ENCODE data around the gene HRG. TPM values are rescaled to one million over a fixed set of nuclear protein-coding genes. Genes with fewer than 3 reads are reported as not detected.

The HRG gene
- total and polyA plus RNA-seq, 7 donors: not detected

DNA sequence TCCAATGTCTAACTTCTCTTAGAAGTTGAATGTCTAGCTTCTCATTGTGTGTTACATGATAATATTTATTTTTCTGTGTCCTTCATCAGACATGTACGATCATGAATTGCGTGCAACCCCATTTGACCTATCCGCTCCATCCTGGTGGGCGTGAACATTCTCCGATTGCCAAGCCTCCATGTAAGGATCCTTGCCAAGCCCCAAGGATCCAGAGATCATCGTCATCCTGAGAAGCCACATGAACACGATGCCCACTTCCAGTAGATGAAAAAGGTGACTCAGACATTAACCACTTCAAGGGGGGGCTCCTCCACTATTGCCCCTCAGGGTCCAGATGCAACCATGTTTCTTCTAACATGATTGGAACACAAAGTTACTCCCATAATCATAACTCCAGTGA lies 25.9 kb downstream of the HRG start:
- ATAC-seq (no peak), DNase-seq (no peak)
- 85 to 90% (median 87%) methylated on average over 7 of the region's 7 CpGs for WGBS, 3 donors
- H3K27me3 ChIP-seq (ENCODE audit: insufficient read depth in 3 of 3, low read length in 2 of 3): no peaks in the 10 kb centered on the region
- intact Hi-C loops (cut with DNase I): no loop called here
- H3K27ac ChIP-seq: no peak overlapping the region
- H3K36me3 ChIP-seq (ENCODE audit: insufficient read depth in 1 of 2, low read depth in 1 of 2): no peaks in the 10 kb centered on the region
- no peak overlapping the region for H3K4me3 ChIP-seq
- TF ChIP-seq CTCF (IDR thresholded peaks at IDR 0.05): no peak
- no peaks in the 10 kb centered on the region for H3K4me1 ChIP-seq
- H3K9me3 ChIP-seq: no peaks in the 10 kb centered on the region

- Histone ChIP-seq H3K4me3 (no peak overlapping the region), H3K9me3 (no peaks in the 10 kb centered on the region), H3K27me3 (ENCODE audit: insufficient read depth in 3 of 3, low read length in 2 of 3) (no peaks in the 10 kb centered on the region), H3K4me1 (no peaks in the 10 kb centered on the region), H3K36me3 (ENCODE audit: insufficient read depth in 1 of 2, low read depth in 1 of 2) (no peaks in the 10 kb centered on the region), H3K27ac (no peak overlapping the region)
- intact Hi-C loops (cut with DNase I): no loop called here
- no peak for TF ChIP-seq CTCF (IDR thresholded peaks at IDR 0.05)
- ATAC-seq (no peak), DNase-seq (no peak)
- 83 to 92% (median 86%) methylated on average over 3 of the region's 3 CpGs for WGBS, 3 donors
Measured at GRCh38 chr3:186693843-186694242, 28.0 kb downstream of the HRG start.

DNA sequence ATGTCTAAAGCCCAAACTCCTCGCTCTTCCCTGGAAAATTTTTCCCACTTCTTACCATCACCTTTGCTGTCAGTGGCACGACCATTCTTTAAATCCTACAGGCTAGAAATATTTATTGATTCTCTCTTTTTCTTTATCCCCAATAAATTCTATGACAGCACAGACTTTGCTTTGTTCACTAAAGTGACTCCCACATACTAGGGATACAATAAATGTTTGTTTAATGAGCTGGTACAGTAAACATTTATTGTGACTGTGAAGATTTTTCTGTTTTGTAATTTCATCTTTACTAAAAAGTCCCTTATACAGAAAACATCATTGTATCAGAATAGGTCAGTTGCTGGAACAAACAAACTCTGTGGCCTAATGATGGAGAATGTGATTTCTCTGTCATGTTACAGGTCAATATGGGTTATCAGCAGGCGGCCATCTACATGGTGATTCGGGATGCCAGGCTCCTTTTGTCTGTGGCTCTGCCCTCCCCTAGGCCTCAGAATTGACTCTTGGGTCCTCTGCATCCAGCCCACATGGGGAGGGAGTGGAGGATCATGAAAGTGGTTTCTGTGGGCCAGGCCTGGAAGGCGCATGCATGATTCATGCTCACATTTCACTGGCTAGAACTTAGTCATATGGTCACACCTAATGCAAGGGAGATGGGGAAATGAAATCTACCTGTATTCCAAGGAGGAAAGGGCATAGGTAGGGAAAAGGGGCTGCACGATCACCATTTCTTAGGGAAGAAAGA lies 28.6 kb downstream of the HRG start:
- intact Hi-C loops (cut with DNase I): no loop called here
- Histone ChIP-seq H3K4me1 (no peaks in the 10 kb centered on the region), H3K27me3 (ENCODE audit: insufficient read depth in 3 of 3, low read length in 2 of 3) (no peaks in the 10 kb centered on the region), H3K9me3 (no peaks in the 10 kb centered on the region), H3K27ac (no peak overlapping the region), H3K36me3 (ENCODE audit: insufficient read depth in 1 of 2, low read depth in 1 of 2) (no peaks in the 10 kb centered on the region), H3K4me3 (no peak overlapping the region)
- ATAC-seq (no peak), DNase-seq (no peak)
- no peak for TF ChIP-seq CTCF (IDR thresholded peaks at IDR 0.05)
- WGBS, 3 donors: 78 to 84% (median 79%) methylated on average over 6 of the region's 6 CpGs

DNA sequence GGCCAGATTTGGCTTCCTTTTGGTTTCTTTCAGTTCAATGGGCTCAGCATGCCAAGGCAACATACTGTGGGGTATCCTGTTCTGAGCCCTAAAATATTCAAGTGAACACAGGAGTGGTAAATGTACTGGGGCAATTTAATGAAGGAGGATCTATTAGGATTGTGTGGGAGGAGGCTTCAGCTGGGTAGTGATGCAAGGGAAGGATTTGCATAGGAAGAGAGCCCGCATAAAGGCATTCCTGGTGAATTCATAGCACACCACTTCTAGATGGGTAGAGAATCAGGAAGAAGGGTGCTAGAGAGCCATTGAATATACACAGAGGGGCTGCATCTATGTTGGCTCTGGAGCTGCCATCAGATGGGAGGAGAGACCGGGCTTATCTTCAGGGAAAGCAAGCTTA lies 30.7 kb downstream of the HRG start:
- 90 to 94% (median 93%) methylated on average over 2 of the region's 2 CpGs for WGBS, 3 donors
- no peak for ATAC-seq

More for the DNA sequence above, 30.7 kb downstream of the HRG start:
- no peak for DNase-seq
- Histone ChIP-seq H3K4me1 (no peaks in the 10 kb centered on the region), H3K27ac (no peak overlapping the region), H3K36me3 (ENCODE audit: insufficient read depth in 1 of 2, low read depth in 1 of 2) (no peaks in the 10 kb centered on the region), H3K4me3 (no peak overlapping the region), H3K27me3 (ENCODE audit: insufficient read depth in 3 of 3, low read length in 2 of 3) (no peaks in the 10 kb centered on the region), H3K9me3 (no peaks in the 10 kb centered on the region)
- TF ChIP-seq CTCF (IDR thresholded peaks at IDR 0.05): no peak
- intact Hi-C loops (cut with DNase I): no loop called here

Measured in psoas muscle (tissue), 8 donors.